H1 (cell line): Measurements from ENCODE around the gene ATP13A3.

Source experiments
- ATF2 ChIP-seq: IDR thresholded peaks from 2 replicates; pipeline ENCODE4 v1.6.1; 2012; ENCODE audit warnings: low read length, inconsistent platforms
- CBX8 ChIP-seq: fragments of 300-800, 300-1000 bp; sonication (generic); IDR thresholded peaks from 2 replicates; pipeline ENCODE4 v1.7.1; 2016; ENCODE audit warnings: low read depth, low read length, borderline replicate concordance
- CTCF ChIP-seq, 3 experiments: IDR thresholded peaks; 1 replicate in 2 of 3; 2 replicates in 1 of 3; pipeline versions ENCODE4 v1.5.1 to v1.6.1; 2011; ENCODE audit warnings: low read length in 3 of 3, mild to moderate bottlenecking in 3 of 3, inconsistent platforms in 2 of 3, low read depth in 1 of 3, moderate library complexity in 1 of 3; ENCODE audit not compliant: insufficient read depth in 1 of 3; ENCODE audit errors: control extremely low read depth in 1 of 3
- EP300 ChIP-seq, 2 experiments: IDR thresholded peaks; 1 replicate in 1 of 2; 2 replicates in 1 of 2; pipeline ENCODE4 v1.6.1; 2011 to 2012; ENCODE audit warnings: low read depth in 2 of 2, low read length in 2 of 2, mild to moderate bottlenecking in 2 of 2, borderline replicate concordance in 1 of 2, inconsistent platforms in 1 of 2, moderate library complexity in 1 of 2
- GABPA ChIP-seq: IDR thresholded peaks from 2 replicates; pipeline ENCODE4 v1.6.1; 2011; ENCODE audit warnings: mild to moderate bottlenecking, low read length, moderate library complexity, borderline replicate concordance; ENCODE audit not compliant: insufficient read depth
- KDM5A ChIP-seq: fragments of 200-600 bp; IDR thresholded peaks from 2 replicates; pipeline ENCODE4 v1.7.1; 2012; ENCODE audit warnings: mild to moderate bottlenecking, low read length, inconsistent platforms, mixed read lengths
- POLR2A ChIP-seq, 2 experiments: IDR thresholded peaks; 1 replicate in 1 of 2; 2 replicates in 1 of 2; pipeline ENCODE4 v1.6.1; 2011; ENCODE audit warnings: low read depth in 2 of 2, low read length in 2 of 2, mild to moderate bottlenecking in 2 of 2; ENCODE audit errors: control extremely low read depth in 1 of 2
- POLR2AphosphoS5 ChIP-seq: IDR thresholded peaks from 2 replicates; pipeline ENCODE4 v1.6.1; 2011; ENCODE audit warnings: low read depth, low read length
- RAD21 ChIP-seq, 2 experiments: IDR thresholded peaks in 1 of 2; conservative IDR thresholded peaks in 1 of 2; 2 replicates each; pipeline ENCODE4 v1.6.1; 2011; ENCODE audit warnings: low read depth in 2 of 2, low read length in 2 of 2, improper control_type of control experiment in 1 of 2, inconsistent platforms in 1 of 2, mild to moderate bottlenecking in 1 of 2, moderate library complexity in 1 of 2
- RXRA ChIP-seq: IDR thresholded peaks from 2 replicates; pipeline ENCODE4 v1.6.1; 2011; ENCODE audit warnings: low read depth, mild to moderate bottlenecking, low read length, moderate library complexity; ENCODE audit not compliant: insufficient read depth
- SIN3A ChIP-seq, 2 experiments: IDR thresholded peaks in 1 of 2; conservative IDR thresholded peaks in 1 of 2; 2 replicates each; pipeline ENCODE4 v1.6.1; 2011 to 2012; ENCODE audit warnings: low read length in 2 of 2, improper control_type of control experiment in 1 of 2, low read depth in 1 of 2, mild to moderate bottlenecking in 1 of 2
- SUZ12 ChIP-seq: fragments of 200-600 bp; sonication (generic); IDR thresholded peaks from 2 replicates; pipeline ENCODE4 v1.6.1; 2012; ENCODE audit warnings: mild to moderate bottlenecking, inconsistent platforms, low read length, moderate library complexity, mixed read lengths
- TAF1 ChIP-seq: IDR thresholded peaks from 2 replicates; pipeline ENCODE4 v1.6.1; 2011; ENCODE audit warnings: mild to moderate bottlenecking, low read depth, low read length

GRCh38 chr3:194373899-194374298, 112.9 kb downstream of the ATP13A3 start:
- no peak for TF ChIP-seq RAD21 (IDR thresholded peaks at IDR 0.05 in 1 of 2, conservative IDR thresholded peaks at IDR 0.05 in 1 of 2; ENCODE audit: low read depth in 2 of 2, low read length in 2 of 2)
- TF ChIP-seq TAF1, result no peak
- TF ChIP-seq SUZ12, result no peak
- no peak for TF ChIP-seq CTCF (IDR thresholded peaks at IDR 0.05; ENCODE audit: control extremely low read depth in 1 of 3, insufficient read depth in 1 of 3, low read depth in 1 of 3, low read length in 3 of 3)
- TF ChIP-seq POLR2A (IDR thresholded peaks at IDR 0.05; ENCODE audit: control extremely low read depth in 1 of 2, low read depth in 2 of 2, low read length in 2 of 2), result no peak
- no peak for TF ChIP-seq GABPA
- TF ChIP-seq KDM5A, result no peak
- no peak for TF ChIP-seq POLR2AphosphoS5
- no peak for TF ChIP-seq CBX8
- no peak for TF ChIP-seq EP300 (IDR thresholded peaks at IDR 0.05; ENCODE audit: borderline replicate concordance in 1 of 2, low read depth in 2 of 2, low read length in 2 of 2)
- TF ChIP-seq ATF2, result no peak
- no peak for TF ChIP-seq SIN3A (conservative IDR thresholded peaks at IDR 0.05 in 1 of 2, IDR thresholded peaks at IDR 0.05 in 1 of 2; ENCODE audit: low read depth in 1 of 2, low read length in 2 of 2)
- no peak for TF ChIP-seq RXRA
